ENCODE data around the gene ERO1B. TPM values are rescaled to one million over a fixed set of nuclear protein-coding genes. Genes with fewer than 3 reads are reported as not detected.

Gene ERO1B
- total RNA-seq, 2 donors from 2014 or later = 10.4 to 12.0 TPM

GRCh38 chr1:236209713-236210112 lies 72.0 kb downstream of the ERO1B start:
- Histone ChIP-seq H3K4me3 (no peak overlapping the region), H3K27ac (no peak overlapping the region), H3K4me1 (replicated peaks) (no peaks in the 10 kb centered on the region), H3K27me3 (replicated peaks; ENCODE audit: insufficient read depth) (no peaks in the 10 kb centered on the region), H3K36me3 (no peaks in the 10 kb centered on the region), H3K9me3 (no peaks in the 10 kb centered on the region)
- intact Hi-C loops (cut with DNase I) = no loop called here
- DNase-seq (ENCODE audit: low spot score) = no peak
- no peak for TF ChIP-seq POLR2AphosphoS5 (IDR thresholded peaks at IDR 0.05)
- TF ChIP-seq POLR2A (IDR thresholded peaks at IDR 0.05) = no peak
- TF ChIP-seq CTCF (IDR thresholded peaks at IDR 0.05) = no peak

GRCh38 chr1:236209185-236209584 lies 72.6 kb downstream of the ERO1B start:
- Histone ChIP-seq H3K27me3 (replicated peaks; ENCODE audit: insufficient read depth) (no peaks in the 10 kb centered on the region), H3K27ac (no peak overlapping the region), H3K4me3 (no peak overlapping the region), H3K9me3 (no peaks in the 10 kb centered on the region), H3K36me3 (no peaks in the 10 kb centered on the region), H3K4me1 (replicated peaks) (no peaks in the 10 kb centered on the region)
- 37% methylated on average over 2 of the region's 2 CpGs for WGBS
- intact Hi-C loops (cut with DNase I) = no loop called here
- DNase-seq (ENCODE audit: low spot score) = no peak
- TF ChIP-seq POLR2AphosphoS5 (IDR thresholded peaks at IDR 0.05) (no peak), CTCF (IDR thresholded peaks at IDR 0.05) (no peak), POLR2A (IDR thresholded peaks at IDR 0.05) (no peak)

- no peaks in the 10 kb centered on the region for H3K9me3 ChIP-seq
- no peak overlapping the region for H3K27ac ChIP-seq
- no peaks in the 10 kb centered on the region for H3K4me1 ChIP-seq (replicated peaks)
- no peaks in the 10 kb centered on the region for H3K27me3 ChIP-seq (replicated peaks; ENCODE audit: insufficient read depth)
- no peak for DNase-seq (ENCODE audit: low spot score)
- 94% methylated on average over 4 of the region's 4 CpGs for WGBS
- TF ChIP-seq POLR2A (IDR thresholded peaks at IDR 0.05) = no peak
- TF ChIP-seq POLR2AphosphoS5 (IDR thresholded peaks at IDR 0.05) = no peak
- no peak for TF ChIP-seq CTCF (IDR thresholded peaks at IDR 0.05)
- no peak overlapping the region for H3K4me3 ChIP-seq
- intact Hi-C loops (cut with DNase I) = no loop called here
- H3K36me3 ChIP-seq = no peaks in the 10 kb centered on the region
Measured at GRCh38 chr1:236207569-236207968, 74.2 kb downstream of the ERO1B start.

GRCh38 chr1:236207121-236207520 lies 74.6 kb downstream of the ERO1B start:
- no peak overlapping the region for H3K27ac ChIP-seq
- no peak for DNase-seq (ENCODE audit: low spot score)
- intact Hi-C loops (cut with DNase I) = no loop called here
- TF ChIP-seq CTCF (IDR thresholded peaks at IDR 0.05) (no peak), POLR2A (IDR thresholded peaks at IDR 0.05) (no peak), POLR2AphosphoS5 (IDR thresholded peaks at IDR 0.05) (no peak)
- no peak overlapping the region for H3K4me3 ChIP-seq
- no peaks in the 10 kb centered on the region for H3K27me3 ChIP-seq (replicated peaks; ENCODE audit: insufficient read depth)
- H3K36me3 ChIP-seq = no peaks in the 10 kb centered on the region
- no peaks in the 10 kb centered on the region for H3K4me1 ChIP-seq (replicated peaks)
- 55% methylated on average over 5 of the region's 5 CpGs for WGBS
- H3K9me3 ChIP-seq = no peaks in the 10 kb centered on the region

GRCh38 chr1:236206548-236206947 lies 75.2 kb downstream of the ERO1B start:
- no peak for DNase-seq (ENCODE audit: low spot score)
- TF ChIP-seq POLR2A (IDR thresholded peaks at IDR 0.05) = no peak
- no peak for TF ChIP-seq POLR2AphosphoS5 (IDR thresholded peaks at IDR 0.05)
- TF ChIP-seq CTCF (IDR thresholded peaks at IDR 0.05) = no peak

More at GRCh38 chr1:236206548-236206947, 75.2 kb downstream of the ERO1B start:
- H3K36me3 ChIP-seq = no peaks in the 10 kb centered on the region
- 68% methylated on average over 4 of the region's 4 CpGs for WGBS
- no peaks in the 10 kb centered on the region for H3K9me3 ChIP-seq
- intact Hi-C loops (cut with DNase I) = no loop called here
- no peaks in the 10 kb centered on the region for H3K27me3 ChIP-seq (replicated peaks; ENCODE audit: insufficient read depth)
- H3K4me1 ChIP-seq (replicated peaks) = no peaks in the 10 kb centered on the region
- H3K4me3 ChIP-seq = no peak overlapping the region
- no peak overlapping the region for H3K27ac ChIP-seq
